GM03348 (cell line): ENCODE data around the gene RAP1B.
"Not testable (repeated sequence)": the region's sequence is repeated elsewhere in the genome, so short reads cannot be mapped to it uniquely, and the experiment has no call there.

Source experiments
- DNase-seq: peaks from one replicate; pipeline ENCODE4 v3.0.0; 2012; ENCODE audit warnings: low spot score

The RAP1B gene

DNA sequence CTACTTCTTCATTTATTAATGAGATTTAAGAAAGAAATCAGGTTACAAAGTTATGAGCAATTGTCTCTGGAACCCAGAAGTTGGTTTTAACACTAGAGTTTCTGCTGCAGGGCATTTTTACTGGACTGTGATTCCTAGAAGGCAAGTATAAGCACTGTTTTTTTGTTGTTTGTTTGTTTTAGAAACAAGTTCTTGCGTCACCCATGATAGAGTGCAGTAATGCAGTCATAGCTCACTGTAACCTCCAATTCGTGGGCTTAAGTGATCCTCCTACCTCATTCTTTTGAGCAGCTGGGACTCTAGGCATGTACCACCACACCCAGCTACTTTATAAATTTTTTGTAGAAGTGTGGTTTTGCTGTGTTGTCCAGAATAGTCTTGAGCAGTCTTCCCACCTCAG, 25.6 kb downstream of the RAP1B start:
- no peak for DNase-seq

DNA sequence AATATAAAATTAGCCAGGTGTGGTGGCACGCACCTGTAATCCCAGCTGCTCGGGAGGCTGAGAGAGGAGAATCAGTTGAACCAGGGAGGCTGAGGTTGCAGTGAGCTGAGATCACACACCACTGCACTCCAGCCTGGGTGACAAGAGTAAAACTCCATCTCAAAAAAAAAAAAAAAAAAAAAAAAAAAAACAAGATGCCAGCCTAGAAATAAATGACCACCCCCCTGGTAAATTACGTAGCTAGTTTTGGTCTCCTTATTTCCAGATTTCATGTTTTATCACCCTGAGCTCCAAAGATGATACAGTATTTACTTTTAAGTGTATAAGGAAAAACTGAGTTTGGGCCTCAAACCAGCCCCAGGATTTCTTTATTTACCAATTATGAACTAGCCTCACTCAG, 26.7 kb downstream of the RAP1B start:
- DNase-seq: not testable (repeated sequence)

- DNase-seq: no peak
Measured at GRCh38 chr12:68638171-68638570, 27.5 kb downstream of the RAP1B start.

- no peak for DNase-seq
Measured at GRCh38 chr12:68638721-68639395, 28.2 kb downstream of the RAP1B start.

DNA sequence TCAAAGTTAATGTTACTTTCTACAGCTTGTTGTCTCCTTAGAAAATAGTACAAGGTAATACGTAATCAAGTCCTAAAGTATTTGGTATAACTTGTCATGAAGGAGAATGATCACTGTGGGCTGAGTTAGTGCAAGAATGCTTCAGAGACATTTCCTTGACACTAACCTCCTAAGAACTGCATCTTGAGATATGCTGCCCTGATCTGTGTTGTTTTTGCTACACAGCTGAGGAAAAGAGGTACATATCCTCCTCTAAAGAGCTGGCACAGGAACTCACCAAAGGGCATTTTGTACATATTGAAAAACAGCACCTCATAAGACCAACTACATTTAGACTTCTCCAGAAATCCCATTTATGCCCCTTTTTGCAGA, 28.7 kb downstream of the RAP1B start:
- no peak for DNase-seq

- DNase-seq: no peak
Measured at GRCh38 chr12:68641138-68641537, 30.4 kb downstream of the RAP1B start.

DNA sequence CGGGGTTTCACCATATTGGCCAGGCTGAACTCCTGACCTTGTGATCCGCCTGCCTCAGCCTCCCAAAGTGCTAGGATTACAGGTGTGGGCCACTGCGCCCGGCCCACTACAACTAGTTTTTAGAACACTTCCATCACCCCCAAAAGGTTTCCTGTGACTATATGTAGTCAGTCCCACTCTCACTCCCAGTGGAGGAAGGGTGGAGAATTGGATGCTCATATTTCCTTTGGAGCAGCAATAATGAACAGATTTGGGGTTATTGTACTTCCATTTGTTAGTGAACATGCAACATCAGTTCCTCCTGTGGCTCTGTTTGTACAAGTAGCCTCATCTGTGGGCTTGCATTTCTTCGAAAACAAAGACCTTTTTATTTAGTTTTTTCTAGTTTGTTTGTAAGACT, 35.8 kb downstream of the RAP1B start:
- DNase-seq: no peak

GRCh38 chr12:68647507-68647906, 36.8 kb downstream of the RAP1B start:
- no peak for DNase-seq

DNA sequence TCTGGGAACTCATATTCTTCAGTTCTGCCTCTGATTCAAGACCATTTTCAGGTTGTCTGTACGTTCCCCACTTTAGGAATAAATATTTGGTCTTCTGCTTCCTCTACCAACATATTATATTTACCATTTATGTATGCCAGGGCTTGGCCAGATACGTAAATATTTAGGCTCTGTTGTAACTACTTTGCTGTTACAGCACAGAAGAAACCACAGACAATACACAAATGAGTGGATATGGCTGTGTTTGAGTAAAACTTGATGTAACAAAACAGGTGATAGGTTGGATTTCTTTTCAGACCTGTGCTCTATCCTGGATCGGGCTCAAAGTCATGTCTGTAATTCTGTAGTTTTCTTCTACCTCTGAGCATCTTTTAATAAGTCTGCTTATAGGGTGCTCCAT, 37.5 kb downstream of the RAP1B start:
- DNase-seq: no peak

GRCh38 chr12:68665016-68665569, 54.4 kb downstream of the RAP1B start:
- no peak for DNase-seq

GRCh38 chr12:68667291-68667690, 56.6 kb downstream of the RAP1B start:
- DNase-seq: no peak

GRCh38 chr12:68667896-68668295, 57.2 kb downstream of the RAP1B start:
- no peak for DNase-seq

DNA sequence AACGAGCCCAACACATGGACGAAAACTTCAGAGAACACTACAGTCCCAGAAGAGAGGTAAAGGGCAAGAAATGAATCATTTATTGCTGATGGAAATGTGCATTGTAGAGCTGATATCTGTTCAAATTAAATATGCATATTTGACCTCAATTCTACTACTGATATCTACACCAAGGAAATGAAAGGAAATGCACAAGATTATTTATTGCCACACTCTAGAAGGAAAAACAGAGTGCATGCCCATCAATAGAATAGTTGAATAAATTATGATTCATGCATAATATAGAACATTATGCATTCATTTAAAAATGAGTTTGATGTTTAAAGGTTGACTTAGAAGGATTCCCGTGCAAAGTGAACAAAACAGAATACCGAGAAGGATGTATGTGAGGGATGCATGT, 60.5 kb downstream of the RAP1B start:
- DNase-seq: no peak

DNA sequence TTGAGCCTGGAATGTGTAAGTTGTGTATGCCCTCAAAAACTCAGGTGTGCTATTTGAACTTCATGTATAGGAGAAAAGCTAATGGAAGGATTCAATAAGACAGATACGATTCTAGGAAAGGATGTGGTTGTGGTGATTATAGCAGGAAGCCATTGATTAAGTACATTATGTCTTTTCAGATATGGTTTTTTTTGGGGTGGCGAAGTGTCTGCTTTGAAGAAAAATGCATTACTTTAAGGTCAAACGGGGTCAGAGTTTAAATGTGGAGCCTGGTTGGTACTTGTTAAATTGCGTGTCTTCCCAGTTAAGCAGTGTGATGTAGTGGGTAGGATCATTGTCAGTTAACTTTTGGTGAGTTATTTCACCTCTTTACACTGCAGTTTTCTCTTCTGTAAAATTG, 63.1 kb downstream of the RAP1B start:
- no peak for DNase-seq

GRCh38 chr12:68674376-68674775, 63.7 kb downstream of the RAP1B start:
- DNase-seq: no peak

GRCh38 chr12:68675101-68675842, 64.6 kb downstream of the RAP1B start:
- no peak for DNase-seq

DNA sequence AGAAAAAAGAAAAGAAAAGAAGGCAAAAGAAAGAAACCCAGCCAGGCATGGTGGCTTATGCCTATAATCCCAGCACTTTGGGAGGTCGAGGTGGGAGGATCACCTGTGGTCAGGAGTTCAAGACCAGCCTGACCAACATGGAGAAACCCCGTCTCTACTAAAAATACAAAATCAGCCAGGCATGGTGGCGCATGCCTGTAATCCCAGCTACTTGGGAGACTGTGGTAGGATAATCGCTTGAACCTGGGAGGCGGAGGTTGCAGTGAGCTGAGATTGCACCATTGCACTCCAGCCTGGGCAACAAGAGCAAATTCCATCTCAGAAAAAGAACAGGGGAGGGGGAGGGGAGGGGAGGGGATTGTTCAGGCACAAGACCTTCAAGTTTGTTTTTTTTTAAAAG, 66.2 kb downstream of the RAP1B start:
- not testable (repeated sequence) for DNase-seq

- no peak for DNase-seq
Measured at GRCh38 chr12:68686262-68686594, 75.5 kb downstream of the RAP1B start.

GRCh38 chr12:68686595-68687521, 76.2 kb downstream of the RAP1B start, which contains the start of gene NUP107:
Gene NUP107 (plus strand): TSS chr12:68686978. CDS start chr12:68687066, 88 bp downstream.
- DNase-seq: peak; percentile 99

- DNase-seq: no peak
Measured at GRCh38 chr12:68695454-68695853, 84.8 kb downstream of the RAP1B start.

DNA sequence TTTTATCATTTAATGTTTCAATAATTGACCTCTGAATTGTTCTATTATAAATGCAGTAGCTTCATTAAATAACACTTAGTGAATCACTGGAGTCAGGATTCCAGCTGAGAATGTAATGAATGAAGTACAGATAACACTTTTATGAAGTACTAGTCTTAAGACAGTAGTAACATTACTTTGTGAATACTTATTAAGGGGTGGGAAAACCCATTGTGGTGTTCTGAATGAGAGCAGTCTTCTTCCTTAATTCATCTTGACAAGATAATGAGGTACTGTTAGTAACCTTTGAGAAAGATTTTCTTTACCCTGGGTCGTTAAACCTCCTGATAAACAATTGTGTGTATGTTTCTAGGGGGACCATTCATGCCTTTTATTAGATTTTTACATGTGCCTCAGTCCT, 88.8 kb downstream of the RAP1B start:
- DNase-seq: no peak
